GM19035 (cell line): ENCODE measurements around the gene FGL2.
"Not testable (repeated sequence)": the region's sequence is repeated elsewhere in the genome, so short reads cannot be mapped to it uniquely, and the experiment has no call there.

Experiments used
- ATAC-seq: cut with Tn5 transposase; IDR thresholded peaks from one replicate; pipeline ENCODE4 v1.9.1; 2021; ENCODE audit not compliant: unreplicated experiment

Gene FGL2

GRCh38 chr7:77171073-77171472 lies 28.5 kb downstream of the FGL2 start:
- not testable (repeated sequence) for ATAC-seq

- peak; percentile 58 for ATAC-seq
Observed at GRCh38 chr7:77157446-77157845, 42.2 kb downstream of the FGL2 start.

DNA sequence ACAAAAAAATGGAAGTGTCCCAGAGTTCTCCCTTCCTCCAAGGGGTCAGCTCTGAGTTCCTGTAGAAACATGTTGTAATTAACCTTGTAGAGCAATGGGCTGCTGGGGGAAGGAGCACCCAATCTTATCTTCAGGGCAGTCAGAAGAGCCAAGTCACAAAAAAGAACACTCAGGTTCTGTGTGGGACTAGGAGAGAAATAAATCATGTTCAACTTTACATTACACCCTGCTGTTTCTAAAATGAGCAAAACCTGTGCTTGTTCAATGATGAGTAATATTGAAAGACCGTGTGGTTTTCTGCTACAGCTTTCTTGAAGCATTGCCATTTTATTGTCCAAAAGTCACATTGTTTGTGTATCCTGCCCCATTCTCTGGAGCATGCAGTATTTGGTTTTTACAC lies 42.6 kb downstream of the FGL2 start:
- ATAC-seq: peak; percentile 86

DNA sequence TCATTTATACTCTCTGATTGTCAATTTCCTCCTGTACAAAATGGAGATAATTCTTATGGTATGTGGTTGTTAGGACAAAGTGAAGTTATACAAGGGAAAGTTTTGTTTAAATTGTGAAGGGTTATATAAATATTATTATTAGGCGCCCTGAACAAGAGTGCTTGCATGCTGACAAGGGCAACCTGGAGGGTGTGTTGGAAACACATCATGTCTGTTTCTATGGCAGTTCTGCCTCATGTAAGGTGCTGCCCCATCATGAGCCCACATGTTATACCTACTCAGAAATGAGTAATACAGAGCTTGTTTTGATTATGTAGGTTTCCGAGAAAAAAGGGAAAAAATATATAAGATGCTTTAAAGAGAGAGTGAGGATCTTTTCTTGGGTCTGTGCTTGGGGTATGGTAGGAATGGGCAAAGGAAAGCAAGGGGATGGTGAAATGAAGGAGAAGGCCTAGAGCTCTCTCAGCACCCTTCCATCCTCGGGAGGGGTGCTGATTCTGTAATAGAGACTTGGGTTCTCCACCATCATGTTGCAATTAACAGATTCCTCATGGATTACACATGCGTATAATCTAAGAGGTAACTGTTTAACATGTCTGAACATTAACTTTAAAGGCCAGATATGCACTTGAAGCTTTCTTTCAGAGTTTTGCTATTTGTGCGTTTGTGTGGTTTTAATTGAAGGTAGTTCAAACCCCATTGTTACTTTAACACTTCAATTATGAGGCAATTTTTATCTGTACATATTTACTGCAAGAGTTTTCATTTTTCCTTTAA lies 43.8 kb downstream of the FGL2 start:
- not testable (repeated sequence) for ATAC-seq

- not testable (repeated sequence) for ATAC-seq
Observed at GRCh38 chr7:77154917-77155464, 44.6 kb downstream of the FGL2 start.

GRCh38 chr7:77152232-77152631 lies 47.4 kb downstream of the FGL2 start:
- ATAC-seq: not testable (repeated sequence)
